ENCODE data around the gene KATNAL2. TPM values are rescaled to one million over a fixed set of nuclear protein-coding genes. Genes with fewer than 3 reads are reported as not detected.

KATNAL2 gene
- total and polyA plus RNA-seq, 10 of the 15 experiments (the other 5 are each of a cell fraction or from before 2014, with no cell fraction given) = 0.20 to 2.4 (median 1.7) TPM

- TF ChIP-seq ZBTB11 (CRISPR knock-in tag; IDR thresholded peaks at IDR 0.05) (no peak), ATF7 (IDR thresholded peaks at IDR 0.05; ENCODE audit: low read depth) (peak; percentile 90), RFX5 (IDR thresholded peaks at IDR 0.05; ENCODE audit: low read depth, low read length) (no peak), NFYB (IDR thresholded peaks at IDR 0.05; ENCODE audit: insufficient read depth, low read depth, low read length) (no peak), ZNF24 (IDR thresholded peaks at IDR 0.05) (peak; percentile 78; the same call in 1 of the 2 replicates), TBL1XR1 (IDR thresholded peaks at IDR 0.05; ENCODE audit: low read depth, low read length) (peak; percentile 83; the same call in 1 of the 2 replicates), ASH2L (IDR thresholded peaks at IDR 0.05; ENCODE audit: borderline replicate concordance, low read depth) (no peak), STAT3 (IDR thresholded peaks at IDR 0.05; ENCODE audit: low read depth, low read length) (0 out of 2 replicates have a peak, but pooled peaks have one; percentile 76), DPF2 (IDR thresholded peaks at IDR 0.05) (peak; percentile 97), IKZF2 (IDR thresholded peaks at IDR 0.05) (peak; percentile 98 to 99), CHD4 (IDR thresholded peaks at IDR 0.05) (no peak), RBBP5 (conservative IDR thresholded peaks at IDR 0.05) (no peak), ZNF274 (IDR thresholded peaks at IDR 0.05; ENCODE audit: insufficient read depth, insufficient read length) (no peak), MTA2 (IDR thresholded peaks at IDR 0.05; ENCODE audit: low read depth) (peak; percentile 99), NRF1 (conservative IDR thresholded peaks at IDR 0.05; ENCODE audit: low read depth, low read length) (no peak), SMC3 (IDR thresholded peaks at IDR 0.05; ENCODE audit: borderline replicate concordance, low read length) (no peak), MEF2B (IDR thresholded peaks at IDR 0.05; ENCODE audit: partially characterized antibody, poor library complexity, severe bottlenecking) (peak; percentile 87)
- TF ChIP-seq, protein P1, sequence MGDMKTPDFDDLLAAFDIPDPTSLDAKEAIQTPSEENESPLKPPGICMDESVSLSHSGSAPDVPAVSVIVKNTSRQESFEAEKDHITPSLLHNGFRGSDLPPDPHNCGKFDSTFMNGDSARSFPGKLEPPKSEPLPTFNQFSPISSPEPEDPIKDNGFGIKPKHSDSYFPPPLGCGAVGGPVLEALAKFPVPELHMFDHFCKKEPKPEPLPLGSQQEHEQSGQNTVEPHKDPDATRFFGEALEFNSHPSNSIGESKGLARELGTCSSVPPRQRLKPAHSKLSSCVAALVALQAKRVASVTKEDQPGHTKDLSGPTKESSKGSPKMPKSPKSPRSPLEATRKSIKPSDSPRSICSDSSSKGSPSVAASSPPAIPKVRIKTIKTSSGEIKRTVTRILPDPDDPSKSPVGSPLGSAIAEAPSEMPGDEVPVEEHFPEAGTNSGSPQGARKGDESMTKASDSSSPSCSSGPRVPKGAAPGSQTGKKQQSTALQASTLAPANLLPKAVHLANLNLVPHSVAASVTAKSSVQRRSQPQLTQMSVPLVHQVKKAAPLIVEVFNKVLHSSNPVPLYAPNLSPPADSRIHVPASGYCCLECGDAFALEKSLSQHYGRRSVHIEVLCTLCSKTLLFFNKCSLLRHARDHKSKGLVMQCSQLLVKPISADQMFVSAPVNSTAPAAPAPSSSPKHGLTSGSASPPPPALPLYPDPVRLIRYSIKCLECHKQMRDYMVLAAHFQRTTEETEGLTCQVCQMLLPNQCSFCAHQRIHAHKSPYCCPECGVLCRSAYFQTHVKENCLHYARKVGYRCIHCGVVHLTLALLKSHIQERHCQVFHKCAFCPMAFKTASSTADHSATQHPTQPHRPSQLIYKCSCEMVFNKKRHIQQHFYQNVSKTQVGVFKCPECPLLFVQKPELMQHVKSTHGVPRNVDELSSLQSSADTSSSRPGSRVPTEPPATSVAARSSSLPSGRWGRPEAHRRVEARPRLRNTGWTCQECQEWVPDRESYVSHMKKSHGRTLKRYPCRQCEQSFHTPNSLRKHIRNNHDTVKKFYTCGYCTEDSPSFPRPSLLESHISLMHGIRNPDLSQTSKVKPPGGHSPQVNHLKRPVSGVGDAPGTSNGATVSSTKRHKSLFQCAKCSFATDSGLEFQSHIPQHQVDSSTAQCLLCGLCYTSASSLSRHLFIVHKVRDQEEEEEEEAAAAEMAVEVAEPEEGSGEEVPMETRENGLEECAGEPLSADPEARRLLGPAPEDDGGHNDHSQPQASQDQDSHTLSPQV (IDR thresholded peaks at IDR 0.05) = no peak
- TF ChIP-seq, protein P2, sequence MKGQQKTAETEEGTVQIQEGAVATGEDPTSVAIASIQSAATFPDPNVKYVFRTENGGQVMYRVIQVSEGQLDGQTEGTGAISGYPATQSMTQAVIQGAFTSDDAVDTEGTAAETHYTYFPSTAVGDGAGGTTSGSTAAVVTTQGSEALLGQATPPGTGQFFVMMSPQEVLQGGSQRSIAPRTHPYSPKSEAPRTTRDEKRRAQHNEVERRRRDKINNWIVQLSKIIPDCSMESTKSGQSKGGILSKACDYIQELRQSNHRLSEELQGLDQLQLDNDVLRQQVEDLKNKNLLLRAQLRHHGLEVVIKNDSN (IDR thresholded peaks at IDR 0.05; ENCODE audit: borderline replicate concordance, extremely low read length, insufficient read depth, low read depth, low read length) = no peak
Observed at GRCh38 chr18:46891742-46892214, 25.6 kb upstream of the KATNAL2 start (continued).
